Activated naive CD8-positive, alpha-beta T cell treated with anti-CD3 and anti-CD28 coated beads, Interleukin-2, amount 50 U/mL, for 16 hours (primary cell): ENCODE data around the gene DAPP1.

ENCODE experiments used
- DNase-seq: peaks from one replicate; pipeline ENCODE4 v3.0.0-alpha.2; 2020; ENCODE audit warnings: low read depth, low spot score

Gene DAPP1

DNA sequence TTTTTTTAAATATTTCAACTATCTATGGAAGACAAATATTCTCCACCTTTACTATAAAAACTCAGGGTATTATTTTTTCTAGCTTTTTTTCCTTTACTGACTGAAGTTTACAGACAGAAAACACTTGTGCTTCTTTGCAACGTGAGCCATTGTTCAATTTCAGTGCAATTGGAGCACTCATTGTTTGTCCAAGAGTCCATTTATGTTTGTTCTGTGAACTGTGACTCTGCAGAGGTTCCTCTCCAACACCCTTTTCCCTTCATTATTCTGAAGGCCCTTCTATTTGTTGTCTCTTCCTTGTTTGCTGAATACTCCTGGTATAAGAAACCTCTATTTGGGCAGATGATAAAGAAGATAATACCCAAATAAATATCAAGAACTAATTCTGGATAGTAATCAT is 37.4 kb downstream of the DAPP1 start:
- DNase-seq = no peak

DNA sequence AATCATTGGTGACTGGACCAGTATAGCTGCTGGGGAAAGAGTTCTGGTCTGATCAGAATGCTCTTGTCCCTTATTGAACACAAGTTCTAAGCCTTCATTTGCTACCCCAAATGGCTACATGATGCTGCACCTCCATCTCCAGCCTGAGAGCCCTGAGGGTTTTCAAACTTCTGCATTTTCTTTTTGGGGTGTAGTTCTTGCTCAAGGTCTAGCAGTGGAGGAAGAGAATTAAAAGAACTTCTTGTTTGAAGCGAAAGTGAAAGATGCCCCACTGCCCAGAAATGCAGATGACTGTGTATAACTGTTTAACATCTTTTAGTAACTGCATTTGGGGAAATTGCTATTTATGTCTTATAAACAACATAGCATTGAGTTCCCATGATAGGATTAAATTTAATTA is 39.1 kb downstream of the DAPP1 start:
- DNase-seq = no peak

DNA sequence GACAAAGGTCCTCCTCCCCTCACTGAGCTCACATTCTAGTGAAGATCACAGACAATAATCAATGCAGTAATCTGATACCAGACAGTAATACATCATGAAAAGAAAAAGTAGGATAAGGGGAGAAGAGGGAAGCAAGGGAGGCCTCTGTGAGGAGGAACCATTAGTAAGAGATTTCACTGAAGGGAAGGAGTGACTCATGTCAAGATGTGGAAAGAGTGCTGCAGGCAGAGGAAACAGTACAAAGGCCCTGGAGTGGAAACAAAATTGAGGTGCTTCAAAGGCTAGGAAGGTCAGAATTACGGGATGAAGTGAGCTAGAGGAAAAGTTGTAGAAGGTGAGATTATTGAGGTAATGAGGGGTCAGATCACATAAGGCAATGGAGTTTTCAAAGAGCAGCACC is 39.5 kb downstream of the DAPP1 start:
- no peak for DNase-seq

DNA sequence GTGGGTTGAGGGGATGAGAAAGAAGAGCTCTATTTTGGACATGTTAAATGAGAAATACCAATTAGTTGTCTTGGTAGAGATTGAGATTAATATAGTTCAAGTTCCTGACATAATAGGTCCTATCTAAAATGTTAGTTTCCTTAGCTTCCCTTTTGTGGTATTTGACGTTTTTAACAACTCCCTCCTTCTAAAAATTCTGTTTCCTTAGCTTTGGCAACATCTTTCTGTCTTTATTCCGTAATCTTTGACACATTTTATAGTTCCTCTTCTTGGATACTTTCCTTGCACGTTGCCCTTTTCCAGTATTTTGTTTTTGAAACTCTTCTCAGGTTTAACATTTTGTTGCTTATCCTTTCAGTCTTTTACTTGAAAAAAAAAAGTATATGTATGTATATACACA is 40.7 kb downstream of the DAPP1 start:
- no peak for DNase-seq

DNA sequence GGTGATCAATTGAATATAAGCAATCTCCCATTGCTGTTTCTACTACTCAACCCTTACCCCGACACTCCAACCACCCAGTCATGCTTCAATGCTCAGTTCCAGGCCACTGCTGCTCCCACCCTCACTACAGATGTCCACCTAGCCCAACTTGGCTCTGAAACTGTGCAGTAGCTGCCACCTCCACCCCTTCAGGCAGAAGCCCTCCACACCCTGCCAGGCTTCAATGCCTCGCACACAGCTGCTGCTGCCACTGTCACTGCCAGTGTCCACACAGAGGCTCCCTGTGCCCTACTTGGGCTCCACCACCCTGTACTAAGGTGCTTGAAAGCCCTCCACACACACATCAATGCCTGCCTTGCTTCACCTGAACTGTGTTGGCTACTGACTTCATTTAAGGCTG is 43.0 kb downstream of the DAPP1 start:
- DNase-seq = no peak

DNA sequence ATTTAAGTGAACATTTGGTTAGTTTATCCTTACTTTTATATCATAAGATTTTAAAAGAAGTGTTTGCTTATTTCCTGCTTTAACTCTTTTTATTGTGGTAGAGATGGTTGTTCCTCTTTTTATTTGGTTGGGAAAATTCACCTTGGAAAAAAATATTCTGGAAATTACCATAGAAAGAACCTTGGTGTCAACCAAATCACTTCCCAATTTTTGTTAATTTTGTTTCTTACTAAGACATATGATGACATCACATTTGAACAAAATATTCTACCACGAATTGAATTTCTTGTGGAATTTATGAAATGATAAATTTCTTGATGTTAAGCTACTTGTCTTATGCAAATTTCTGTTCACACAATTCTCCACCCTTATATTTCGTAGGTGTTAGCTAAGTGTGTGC is 43.9 kb downstream of the DAPP1 start:
- no peak for DNase-seq

DNA sequence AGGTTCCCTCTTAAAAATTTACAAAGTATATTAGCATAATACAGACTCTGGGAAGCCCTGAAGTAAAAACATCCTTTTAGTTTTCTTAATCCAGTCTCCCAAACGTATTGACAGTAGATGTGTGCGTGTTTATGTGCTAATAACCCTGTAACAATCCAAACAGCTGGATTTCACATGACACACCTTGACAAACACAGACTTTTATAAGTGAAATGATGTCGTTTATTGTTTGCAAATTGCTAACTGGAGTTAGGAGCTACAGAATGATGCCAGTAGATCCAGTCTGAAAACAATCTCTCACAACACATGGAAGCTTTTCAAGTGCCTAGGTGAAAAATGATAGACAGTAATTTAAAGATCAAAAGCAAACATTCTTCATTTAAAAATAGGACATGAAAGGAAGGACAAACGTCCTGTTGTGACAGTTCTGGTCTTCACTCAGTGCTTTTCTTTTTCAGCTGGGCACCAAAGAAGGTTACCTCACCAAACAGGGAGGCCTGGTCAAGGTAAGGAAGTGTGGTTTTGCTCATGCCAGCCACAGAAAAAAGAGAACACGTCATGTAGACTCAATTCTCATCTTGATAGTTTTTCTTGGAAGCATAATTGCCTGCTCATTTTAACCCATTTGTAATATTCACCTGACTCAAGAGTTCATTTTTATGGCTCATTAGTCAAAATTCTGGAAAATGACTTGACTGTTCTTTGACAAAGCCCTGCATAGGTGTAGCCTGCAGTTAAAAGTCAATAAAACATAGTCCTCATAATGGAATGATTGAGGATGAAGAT is 44.7 kb downstream of the DAPP1 start:
- no peak for DNase-seq

DNA sequence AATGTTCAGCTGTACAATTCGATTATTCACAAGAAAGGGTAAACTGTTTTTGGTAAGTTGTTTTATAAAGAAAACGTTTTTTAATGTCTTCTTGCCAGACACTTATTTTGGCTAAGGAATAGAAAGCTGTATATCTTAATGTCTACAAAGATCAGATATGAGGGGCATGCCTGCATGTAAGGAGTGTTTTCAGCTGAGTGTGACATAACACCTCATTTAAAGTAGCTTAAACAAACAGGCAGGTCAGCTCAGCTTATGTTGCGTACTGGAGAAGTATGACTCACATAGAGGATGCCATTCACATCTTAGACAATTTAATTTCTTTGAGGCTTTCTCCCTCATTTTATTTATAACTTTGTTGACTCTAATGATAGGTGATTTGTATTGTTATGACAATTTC is 47.2 kb downstream of the DAPP1 start:
- DNase-seq = no peak

DNA sequence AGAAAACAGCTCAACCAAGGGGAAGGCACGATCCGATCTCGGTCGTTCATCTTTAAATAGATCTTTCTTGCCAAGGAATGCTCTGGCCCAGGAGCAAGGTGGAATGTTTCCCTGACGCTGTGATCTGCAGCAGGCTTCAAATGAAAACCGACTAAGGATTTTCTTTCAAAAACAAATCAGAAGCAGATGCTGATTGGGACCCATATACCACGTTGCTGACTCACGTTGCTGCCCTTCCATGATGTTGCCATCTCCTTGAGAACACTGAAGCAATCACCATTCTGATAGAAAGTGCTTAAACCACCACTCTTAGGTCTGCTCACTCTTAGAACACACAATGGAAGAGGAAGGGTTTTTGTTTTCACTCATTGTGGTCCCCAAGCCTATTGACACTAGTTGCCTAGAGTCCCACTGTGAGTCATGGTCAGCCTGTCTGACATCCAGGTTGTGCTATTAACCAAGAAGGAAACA is 51.5 kb downstream of the DAPP1 start:
- DNase-seq = no peak

DNA sequence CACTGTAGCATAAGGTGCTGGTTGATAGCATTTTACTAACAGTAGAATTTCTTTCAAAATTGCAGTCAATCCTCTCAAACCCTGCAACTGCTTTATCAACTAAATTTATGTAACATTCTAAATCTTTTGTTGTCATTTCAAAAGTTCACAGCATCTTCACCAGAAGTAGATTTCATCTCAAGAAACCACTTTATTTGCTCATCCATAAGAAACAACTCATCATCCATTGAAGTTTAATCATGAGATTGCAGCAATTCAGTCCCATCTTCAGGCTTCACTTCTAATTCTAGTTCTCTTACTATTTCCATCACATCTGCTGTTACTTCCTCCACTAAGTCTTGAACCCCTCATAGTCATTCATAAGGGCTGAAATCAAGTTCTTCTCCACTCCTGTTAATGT is 55.9 kb downstream of the DAPP1 start:
- no peak for DNase-seq

DNA sequence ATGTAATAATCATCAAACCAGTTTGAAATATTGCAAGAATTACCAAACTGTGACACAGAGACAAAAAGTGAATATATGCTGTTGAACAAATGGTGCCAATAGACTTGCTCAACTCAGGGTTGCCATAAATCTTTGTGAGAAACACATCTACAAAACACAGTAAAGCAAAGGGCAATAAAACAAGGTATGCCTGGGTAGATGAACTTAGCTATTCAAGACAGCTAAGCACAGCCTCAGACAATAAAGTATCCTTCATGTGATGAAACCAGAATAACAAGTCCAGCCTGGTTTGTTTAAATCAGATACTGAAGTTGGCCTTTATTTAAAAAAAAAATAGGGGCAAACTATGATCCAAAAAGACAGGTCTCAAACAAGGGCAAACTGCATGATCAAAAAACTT is 58.4 kb downstream of the DAPP1 start:
- no peak for DNase-seq

DNA sequence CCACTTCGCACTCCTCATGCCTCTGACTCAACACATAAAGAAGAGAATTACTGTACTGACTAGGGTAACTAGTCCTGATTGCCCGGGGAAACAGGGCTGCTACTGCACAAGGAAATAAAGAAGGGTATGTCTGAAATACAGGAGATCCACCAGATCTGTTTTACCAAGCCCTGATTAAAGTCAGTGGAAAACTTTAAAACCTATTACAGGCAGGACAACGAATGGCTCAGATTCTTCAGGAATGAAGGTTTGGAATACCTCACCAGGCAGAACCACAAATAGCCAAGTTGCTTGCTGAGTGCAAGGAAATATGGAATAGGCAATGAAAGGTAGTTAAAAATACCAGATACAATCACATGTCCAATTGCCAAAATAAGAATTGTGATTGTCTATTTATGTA is 60.3 kb downstream of the DAPP1 start:
- no peak for DNase-seq

DNA sequence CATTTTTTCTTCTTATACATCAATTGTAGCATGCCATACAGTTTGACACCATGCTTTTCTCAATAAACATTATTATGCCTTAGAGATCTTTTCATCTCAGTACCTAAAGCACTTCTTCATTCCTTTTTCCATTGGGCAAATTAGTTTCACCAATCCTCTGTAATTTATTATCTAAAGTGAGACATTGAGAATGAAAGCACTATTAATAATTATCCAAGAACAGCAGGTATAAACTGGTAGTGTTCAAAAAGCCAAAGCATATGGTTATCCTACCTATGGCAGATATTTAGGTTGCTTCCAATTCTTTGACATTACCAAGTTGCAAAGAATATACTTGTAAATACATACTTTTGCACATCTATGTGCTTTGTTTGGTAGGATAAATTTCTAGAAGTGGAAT is 62.0 kb downstream of the DAPP1 start:
- no peak for DNase-seq

DNA sequence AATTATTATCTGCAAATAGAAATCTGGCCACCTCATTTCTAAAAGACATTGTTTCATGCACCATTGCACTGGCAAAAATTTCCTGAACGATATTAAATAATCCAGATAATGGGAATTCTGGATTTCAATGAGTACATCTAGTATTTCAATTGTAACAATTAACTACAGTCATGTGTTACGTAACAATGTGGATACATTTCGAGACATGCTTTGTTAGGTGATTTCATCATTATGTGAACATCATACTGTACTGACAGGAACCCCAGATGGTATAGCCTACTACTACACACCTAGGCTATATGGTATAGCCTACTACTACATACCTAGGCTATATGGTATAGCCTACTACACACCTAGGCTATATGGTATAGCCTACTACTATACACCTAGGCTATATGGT is 62.8 kb downstream of the DAPP1 start:
- no peak for DNase-seq

DNA sequence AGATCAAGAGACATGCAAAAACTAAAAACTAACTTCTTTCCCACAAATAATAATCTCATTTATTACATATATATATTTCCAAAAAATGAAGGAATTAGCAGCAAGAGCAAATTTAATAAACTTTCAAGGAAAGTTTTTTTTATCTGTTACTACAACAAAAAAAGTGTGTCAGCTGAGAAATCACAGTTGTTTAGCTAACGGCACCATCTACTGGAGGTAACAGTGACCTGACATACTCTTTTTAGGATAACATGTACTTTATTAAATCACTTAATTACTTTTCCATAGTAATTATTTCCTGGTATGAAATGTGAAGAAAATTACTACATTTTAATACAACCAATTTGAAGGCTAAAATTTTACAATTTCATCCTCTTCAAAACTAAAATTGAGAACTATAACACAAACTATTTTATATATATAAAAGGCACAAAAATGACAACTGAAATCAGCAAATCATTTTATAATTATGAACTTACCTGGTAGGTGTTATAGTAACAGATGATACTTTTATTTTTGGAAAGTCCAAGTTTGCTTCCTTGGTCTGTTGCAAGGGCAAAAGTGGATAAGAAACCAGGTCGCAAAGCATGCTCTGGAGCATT is 68.5 kb downstream of the DAPP1 start:
- no peak for DNase-seq

DNA sequence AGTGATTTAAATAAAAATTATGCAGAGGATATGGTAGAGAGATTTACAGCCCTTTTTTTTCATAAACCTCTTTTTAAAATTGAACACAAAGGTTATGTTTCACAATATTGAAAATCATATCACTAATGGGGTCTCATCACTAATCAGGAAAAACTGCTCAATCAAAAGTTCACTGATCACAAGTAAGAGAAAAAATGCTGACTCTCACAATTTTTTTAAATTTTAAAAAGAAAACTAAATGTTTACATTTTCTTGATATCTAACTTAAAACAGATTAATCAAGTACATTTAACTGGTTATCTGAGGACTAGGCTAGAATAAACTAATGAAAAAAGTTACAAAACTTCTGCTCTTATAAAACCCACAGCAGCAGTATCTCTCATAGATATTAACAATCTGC is 69.1 kb downstream of the DAPP1 start:
- DNase-seq = no peak

DNA sequence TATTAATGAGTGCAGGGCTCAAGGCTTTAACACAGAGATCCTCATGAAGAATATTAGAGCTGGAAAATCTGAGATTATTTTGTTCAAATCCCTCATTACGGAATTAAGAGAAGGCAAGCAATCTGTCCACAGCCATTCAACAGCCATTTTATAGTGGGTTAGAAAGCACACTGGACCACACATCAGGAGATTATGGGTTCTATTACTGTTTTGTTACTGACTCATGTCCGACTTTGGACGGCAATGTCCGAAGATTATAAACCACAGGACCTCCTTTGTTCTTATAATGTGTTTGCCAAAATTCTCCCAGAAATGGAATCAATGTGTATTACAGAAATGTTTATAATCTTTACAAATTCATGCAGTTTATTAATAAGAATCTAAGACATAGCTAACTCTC is 69.5 kb downstream of the DAPP1 start:
- no peak for DNase-seq

DNA sequence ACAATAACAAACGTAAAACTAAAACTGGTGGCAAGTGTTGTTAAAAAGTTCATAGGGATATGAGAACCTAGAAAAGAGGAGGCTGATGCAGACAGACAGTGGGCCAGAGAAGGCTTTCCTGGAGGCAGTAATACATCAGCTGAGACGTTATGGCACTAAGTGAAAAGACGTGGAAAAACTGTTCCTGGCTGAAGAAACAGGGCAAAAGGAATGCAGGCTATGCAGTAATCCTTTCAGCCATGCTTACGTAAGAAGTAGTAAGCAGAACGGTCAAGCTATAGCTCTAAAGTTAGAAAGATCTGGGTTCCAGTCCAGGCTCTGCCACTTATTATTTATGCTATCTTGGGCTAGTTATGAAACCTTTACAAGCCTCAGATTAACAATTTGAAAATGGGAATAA is 71.2 kb downstream of the DAPP1 start:
- DNase-seq = no peak

DNA sequence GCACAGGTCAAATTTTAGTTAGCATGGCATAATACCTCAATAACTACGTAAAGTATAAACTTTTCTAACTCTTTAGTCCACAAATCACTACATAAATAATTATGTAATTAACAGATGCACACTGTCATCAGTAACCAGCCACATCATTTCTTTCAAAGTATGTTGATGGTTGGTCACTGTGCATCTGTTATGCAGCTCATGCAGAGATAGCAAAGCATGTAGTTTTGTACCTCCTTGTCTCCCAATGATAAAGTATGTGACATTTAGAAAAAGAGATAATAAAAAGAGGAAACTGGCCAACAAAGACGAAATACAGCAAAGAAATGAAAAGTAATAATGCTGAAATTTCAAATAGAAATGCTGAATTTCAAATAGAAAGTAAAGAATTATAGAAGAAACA is 74.7 kb downstream of the DAPP1 start:
- no peak for DNase-seq

DNA sequence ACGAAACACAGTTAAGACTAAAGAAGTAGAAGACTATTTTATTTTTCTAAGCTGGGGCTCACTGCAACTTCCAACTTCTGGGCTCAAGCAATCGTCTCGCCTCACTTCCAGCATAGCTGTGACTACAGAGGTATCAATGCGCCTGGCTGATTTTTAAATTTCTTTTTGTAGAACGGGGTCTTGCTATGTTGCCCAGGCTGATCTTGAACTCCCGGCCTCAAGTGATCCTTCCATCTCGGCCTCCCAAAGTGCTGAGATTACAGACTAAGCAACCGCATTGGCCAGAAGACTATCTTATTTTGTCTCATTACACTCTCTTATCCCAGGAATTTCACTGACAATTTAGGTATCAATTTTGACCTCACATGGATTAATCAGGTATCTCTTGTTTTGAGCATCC is 76.4 kb downstream of the DAPP1 start:
- no peak for DNase-seq

DNA sequence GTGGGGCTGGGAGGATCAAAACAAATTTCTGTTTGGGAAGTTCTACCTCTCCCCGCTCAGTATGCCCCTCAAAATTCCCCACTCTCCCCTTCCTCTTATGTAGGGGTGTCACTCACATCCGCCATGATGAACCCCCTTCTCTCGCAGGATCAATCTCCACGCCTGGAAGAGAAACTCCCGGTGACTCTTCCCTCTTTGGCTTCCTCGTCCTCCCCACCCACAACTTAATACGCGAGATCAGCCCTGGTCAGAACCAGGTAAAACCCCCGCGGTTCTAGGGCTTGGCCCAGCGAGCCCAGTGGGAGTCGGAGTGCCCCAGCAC is 77.2 kb downstream of the DAPP1 start:
- no peak for DNase-seq

DNA sequence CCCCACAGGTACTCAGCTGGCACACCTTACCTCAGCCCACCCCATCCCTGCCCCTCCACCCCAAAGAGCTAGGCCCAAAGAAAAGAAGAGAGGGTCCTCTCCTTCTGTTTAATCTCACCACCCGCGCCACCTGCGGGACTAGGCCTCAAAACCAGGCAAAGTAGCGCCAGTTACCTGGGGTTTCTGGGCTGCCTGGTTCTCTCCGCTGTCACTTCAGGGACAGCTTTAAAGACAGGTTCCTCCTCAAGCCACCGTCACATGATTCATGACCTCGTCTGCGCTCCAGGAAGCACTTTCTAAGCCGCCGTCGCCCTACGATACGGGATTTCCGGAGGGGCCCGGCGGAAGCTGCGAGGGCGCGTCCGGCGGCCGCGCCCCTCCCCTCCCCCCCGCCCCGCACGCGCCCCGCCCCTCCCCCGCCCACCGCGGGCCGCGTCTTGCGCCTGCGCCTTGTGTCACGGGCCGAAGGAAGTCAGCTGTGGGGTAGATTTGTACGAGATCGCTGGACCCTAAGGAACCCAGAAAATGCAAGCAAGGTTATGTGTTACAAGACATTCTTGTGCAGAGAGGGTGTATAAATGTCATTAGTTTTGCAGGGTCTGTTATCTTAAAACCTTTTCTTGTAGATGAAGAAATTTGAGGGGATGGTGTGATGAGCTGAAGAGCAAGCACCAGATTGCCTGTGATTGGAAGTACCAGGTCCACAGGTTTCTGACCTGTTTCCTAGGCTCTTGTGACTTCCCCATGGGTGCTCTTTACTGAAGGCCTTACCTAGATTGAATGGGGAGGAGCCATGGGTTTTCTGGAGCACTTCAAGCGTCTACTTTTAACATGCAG is 77.8 kb downstream of the DAPP1 start, which contains the start of gene LAMTOR3:
TSS of gene LAMTOR3 (minus strand) at position 267 of the 837 bp plus-strand sequence. CDS start 464 bp downstream, outside the sequence.
- peak; percentile 72 for DNase-seq

DNA sequence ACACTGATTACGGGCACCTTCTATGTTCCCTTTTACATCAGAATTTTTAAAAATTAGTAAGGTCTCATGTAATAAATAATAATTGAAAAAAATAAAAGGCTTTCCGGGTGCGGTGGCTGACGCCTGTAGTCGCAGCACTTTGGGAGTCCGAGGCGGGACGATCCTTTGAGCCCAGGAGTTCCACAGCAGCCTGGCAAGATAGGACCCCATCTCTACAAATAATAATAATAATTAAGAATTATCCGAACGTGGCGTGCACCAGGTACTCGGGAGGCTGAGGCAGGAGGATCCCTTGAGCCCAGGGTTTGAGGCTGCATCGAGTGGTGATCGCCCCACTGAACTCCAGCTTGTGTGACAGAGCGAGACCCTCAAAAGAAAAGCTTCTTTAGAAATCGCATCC is 78.4 kb downstream of the DAPP1 start:
- no peak for DNase-seq
